Endodermal cell (in vitro differentiated cells): ENCODE results near the gene LMBR1. TPM values are rescaled to one million over a fixed set of nuclear protein-coding genes. Genes with fewer than 3 reads are reported as not detected.
A peak's percentile ranks its signal among the peaks of the same experiment; 100 is the strongest.

Experiments used
- DNase-seq: peaks from one replicate; pipeline ENCODE4 v3.0.0-alpha.2; 2017
- H3K27ac ChIP-seq: 2 replicates; pipeline ENCODE4 v1.5.1; 2013; ENCODE audit warnings: mild to moderate bottlenecking, low read depth, low read length, moderate library complexity
- H3K27me3 ChIP-seq: 2 replicates; pipeline ENCODE4 v1.6.1; 2013; ENCODE audit warnings: mild to moderate bottlenecking, low read length, moderate library complexity; ENCODE audit not compliant: insufficient read depth, control insufficient read depth, poor library complexity, severe bottlenecking
- H3K36me3 ChIP-seq: 2 replicates; pipeline ENCODE4 v1.7.0; 2013; ENCODE audit warnings: mild to moderate bottlenecking, low read length, moderate library complexity; ENCODE audit not compliant: control insufficient read depth, insufficient read depth
- H3K4me1 ChIP-seq: one replicate; pipeline ENCODE4 v1.7.0; 2013; ENCODE audit warnings: low read length; ENCODE audit not compliant: control insufficient read depth, insufficient read depth
- H3K4me3 ChIP-seq: 2 replicates; pipeline ENCODE4 v1.5.1; 2013; ENCODE audit warnings: mild to moderate bottlenecking, low read length, moderate library complexity
- H3K9ac ChIP-seq: 2 replicates; pipeline ENCODE4 v1.6.1; 2013; ENCODE audit warnings: mild to moderate bottlenecking, low read length, moderate library complexity; ENCODE audit not compliant: poor library complexity, severe bottlenecking; ENCODE audit errors: extremely low read depth
- H3K9me3 ChIP-seq: 2 replicates; pipeline ENCODE4 v1.6.1; 2013; ENCODE audit warnings: mild to moderate bottlenecking, low read length, moderate library complexity; ENCODE audit not compliant: control insufficient read depth
- H3K27ac Mint-ChIP-seq: 2 replicates; pipeline ENCODE4 v1.8.0; 2020; ENCODE audit warnings: mixed read lengths
- H3K27me3 Mint-ChIP-seq: 2 replicates; pipeline ENCODE4 v1.8.0; 2021; ENCODE audit warnings: mild to moderate bottlenecking, mixed read lengths; ENCODE audit not compliant: insufficient read depth
- H3K36me3 Mint-ChIP-seq: 2 replicates; pipeline ENCODE4 v1.8.0; 2020; ENCODE audit warnings: low read depth, mixed read lengths
- H3K4me1 Mint-ChIP-seq: 2 replicates; pipeline ENCODE4 v1.8.0; 2020; ENCODE audit warnings: mixed read lengths
- H3K4me3 Mint-ChIP-seq: 2 replicates; pipeline ENCODE4 v1.8.0; 2020; ENCODE audit warnings: mild to moderate bottlenecking, moderate library complexity, mixed read lengths
- H3K9me3 Mint-ChIP-seq: 2 replicates; pipeline ENCODE4 v1.8.0; 2020; ENCODE audit warnings: mild to moderate bottlenecking, mixed read lengths
- CTCF ChIP-seq: fragments of 200-600 bp; sonication (generic); conservative IDR thresholded peaks from 2 replicates; pipeline ENCODE4 v1.5.0; 2021; ENCODE audit warnings: antibody characterized with exemption, mild to moderate bottlenecking
- WGBS, 2 experiments: methylation state at CpG; one replicate each; pipeline versions ENCODE4 v1.1.5 to v1.1.7; 2013; ENCODE audit warnings: missing lambda C conversion rate in 2 of 2, mixed read lengths in 1 of 2; ENCODE audit not compliant: insufficient coverage in 1 of 2, insufficient read length in 1 of 2; 5-methylcytosine and 5-hydroxymethylcytosine counted together
- total RNA-seq, 2 donors: library from RNA; stranded (reverse); fragmentation: NEBNext Ultra II Directional in 1 of 2; extraction: Animal tissue kit (Norgen Biotek cat#: 25700) in 1 of 2; gene quantifications; 2 replicates in 1 of 2; 3 replicates in 1 of 2; pipeline ENCODE4 v1.2.1, GENCODE V29; 2021

LMBR1 gene
- total RNA-seq, 2 donors from 2014 or later, result 80.9 to 88.3 TPM

- H3K27ac Mint-ChIP-seq, result no peak overlapping the region
- peaks cover 5% of the 10 kb centered on the region for H3K4me1 Mint-ChIP-seq
- H3K9me3 Mint-ChIP-seq, result no peaks in the 10 kb centered on the region
- Histone ChIP-seq H3K27me3 (no peaks in the 10 kb centered on the region), H3K36me3 (no peaks in the 10 kb centered on the region), H3K4me1 (no peaks in the 10 kb centered on the region), H3K27ac (no peak overlapping the region), H3K4me3 (no peak overlapping the region), H3K9me3 (no peaks in the 10 kb centered on the region), H3K9ac (no peak overlapping the region)
- 93 to 95% methylated on average over 3 to 6 of the region's 6 CpGs for WGBS, 2 experiments
- H3K27me3 Mint-ChIP-seq, result peaks cover 9% of the 10 kb centered on the region
- no peak for TF ChIP-seq CTCF
- no peak for DNase-seq
- H3K4me3 Mint-ChIP-seq, result no peak overlapping the region
- no peaks in the 10 kb centered on the region for H3K36me3 Mint-ChIP-seq
Measured at GRCh38 chr7:156895024-156895780, 2.2 kb upstream of the LMBR1 start.

GRCh38 chr7:156892081-156892800 lies 742 bp downstream of the LMBR1 start:
- peak; percentile 92 for DNase-seq
- Mint-ChIP-seq H3K27ac (peak overlapping the region; percentile 89), H3K27me3 (peaks cover 3% of the 10 kb centered on the region), H3K4me3 (peak overlapping the region; percentile 79), H3K9me3 (no peaks in the 10 kb centered on the region), H3K4me1 (peaks cover 5% of the 10 kb centered on the region), H3K36me3 (peaks cover 11% of the 10 kb centered on the region)
- 1 to 5% methylated on average over 14 to 53 of the region's 57 CpGs for WGBS, 2 experiments
- peak overlapping the region; percentile 99 for H3K4me3 ChIP-seq
- peaks cover 13% of the 10 kb centered on the region for H3K36me3 ChIP-seq
- H3K9me3 ChIP-seq, result peaks cover 5% of the 10 kb centered on the region
- H3K4me1 ChIP-seq, result no peaks in the 10 kb centered on the region
- H3K27ac ChIP-seq, result no peak overlapping the region
- H3K27me3 ChIP-seq, result no peaks in the 10 kb centered on the region
- H3K9ac ChIP-seq, result peak overlapping the region; percentile 69
- TF ChIP-seq CTCF, result no peak

GRCh38 chr7:156889746-156890145 lies 3.2 kb downstream of the LMBR1 start:
- Histone ChIP-seq H3K27me3 (no peaks in the 10 kb centered on the region), H3K9ac (no peak overlapping the region), H3K4me1 (peaks cover 5% of the 10 kb centered on the region), H3K9me3 (peaks cover 5% of the 10 kb centered on the region), H3K36me3 (peaks cover 13% of the 10 kb centered on the region), H3K27ac (no peak overlapping the region), H3K4me3 (no peak overlapping the region)
- H3K4me1 Mint-ChIP-seq, result peaks cover 15% of the 10 kb centered on the region
- DNase-seq, result no peak
- peaks cover 22% of the 10 kb centered on the region for H3K36me3 Mint-ChIP-seq
- H3K27me3 Mint-ChIP-seq, result no peaks in the 10 kb centered on the region
- no peak overlapping the region for H3K4me3 Mint-ChIP-seq
- no peak overlapping the region for H3K27ac Mint-ChIP-seq
- 83 to 100% methylated on average over 1 to 4 of the region's 4 CpGs for whole genome bisulfite sequencing, 2 experiments
- no peak for TF ChIP-seq CTCF
- no peaks in the 10 kb centered on the region for H3K9me3 Mint-ChIP-seq
